Type B pancreatic cell (in vitro differentiated cells): ENCODE measurements around the gene ABCG1. TPM values are rescaled to one million over a fixed set of nuclear protein-coding genes. Genes with fewer than 3 reads are reported as not detected.

Experiments
- DNase-seq: peaks from one replicate; pipeline ENCODE4 v3.0.0; 2021; ENCODE audit warnings: mixed read lengths; ENCODE audit not compliant: unreplicated experiment; ENCODE audit errors: extremely low spot score
- H3K27ac Mint-ChIP-seq: 2 replicates; pipeline ENCODE4 v1.8.0; 2021; ENCODE audit warnings: mild to moderate bottlenecking, mixed read lengths
- H3K27me3 Mint-ChIP-seq: 2 replicates; pipeline ENCODE4 v1.8.0; 2021; ENCODE audit warnings: mixed read lengths
- H3K36me3 Mint-ChIP-seq: 2 replicates; pipeline ENCODE4 v1.8.0; 2021; ENCODE audit warnings: mixed read lengths
- H3K4me1 Mint-ChIP-seq: one replicate; pipeline ENCODE4 v1.8.0; 2021; ENCODE audit warnings: mixed read lengths; ENCODE audit not compliant: unreplicated experiment
- H3K4me3 Mint-ChIP-seq: 2 replicates; pipeline ENCODE4 v1.8.0; 2021; ENCODE audit warnings: mild to moderate bottlenecking, mixed read lengths
- H3K9me3 Mint-ChIP-seq: 2 replicates; pipeline ENCODE4 v1.8.0; 2021; ENCODE audit warnings: mixed read lengths
- CTCF ChIP-seq: fragments of 200-600 bp; sonication (generic); conservative IDR thresholded peaks from 2 replicates; pipeline ENCODE4 v1.5.0; 2021; ENCODE audit warnings: antibody characterized with exemption, mild to moderate bottlenecking
- total RNA-seq: library from RNA; stranded (reverse); gene quantifications from 2 replicates; pipeline ENCODE4 v1.2.1, GENCODE V29; 2021; ENCODE audit warnings: low replicate concordance

The ABCG1 gene
- total RNA-seq, 1 donor from 2014 or later, result 6.2 TPM

DNA sequence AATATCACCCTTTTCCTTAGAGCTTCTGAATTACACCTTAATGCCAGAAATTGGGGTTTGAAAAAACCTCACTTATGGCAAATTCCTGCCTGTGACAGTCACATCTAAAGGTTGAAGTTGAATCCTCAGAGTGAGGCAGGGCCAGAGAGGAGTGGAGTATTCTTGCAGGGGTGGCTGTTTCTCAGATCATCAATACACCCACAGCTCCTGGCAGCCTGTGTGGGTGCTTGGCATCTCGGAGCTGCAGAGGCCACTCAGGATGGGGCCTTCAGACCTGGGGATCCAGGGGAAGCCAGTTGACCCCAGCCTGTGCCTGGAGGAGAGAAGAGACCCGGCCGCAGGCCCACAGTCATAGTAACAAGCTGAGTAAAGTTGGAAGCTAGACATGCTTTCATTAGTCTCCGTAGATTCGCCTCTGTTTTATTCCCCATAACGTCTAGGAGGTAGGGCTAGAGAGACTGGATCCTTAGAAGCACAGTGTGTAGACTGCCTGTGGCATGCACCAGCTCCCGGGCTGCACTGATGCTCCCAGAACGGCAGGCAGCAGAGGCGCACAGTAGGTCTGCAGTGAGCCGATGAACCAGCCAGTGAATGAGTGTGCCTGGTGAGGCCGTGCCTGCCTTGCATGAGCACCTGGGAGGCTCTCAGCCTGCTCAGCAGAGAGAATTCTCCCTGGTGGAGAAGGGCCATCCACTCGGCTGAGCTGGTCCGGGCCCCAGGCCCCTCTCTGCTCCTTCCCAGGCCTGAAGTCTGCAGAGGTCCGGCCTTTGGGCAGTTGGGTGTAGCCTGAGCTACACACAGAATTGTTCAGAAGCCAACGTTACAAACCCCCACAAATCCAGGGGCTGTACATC, 53.4 kb downstream of the ABCG1 start:
- Mint-ChIP-seq H3K9me3 (no peaks in the 10 kb centered on the region), H3K4me3 (no peak overlapping the region), H3K36me3 (no peaks in the 10 kb centered on the region), H3K27ac (no peak overlapping the region), H3K27me3 (no peaks in the 10 kb centered on the region), H3K4me1 (no peaks in the 10 kb centered on the region)
- DNase-seq, result no peak
- TF ChIP-seq CTCF, result no peak

DNA sequence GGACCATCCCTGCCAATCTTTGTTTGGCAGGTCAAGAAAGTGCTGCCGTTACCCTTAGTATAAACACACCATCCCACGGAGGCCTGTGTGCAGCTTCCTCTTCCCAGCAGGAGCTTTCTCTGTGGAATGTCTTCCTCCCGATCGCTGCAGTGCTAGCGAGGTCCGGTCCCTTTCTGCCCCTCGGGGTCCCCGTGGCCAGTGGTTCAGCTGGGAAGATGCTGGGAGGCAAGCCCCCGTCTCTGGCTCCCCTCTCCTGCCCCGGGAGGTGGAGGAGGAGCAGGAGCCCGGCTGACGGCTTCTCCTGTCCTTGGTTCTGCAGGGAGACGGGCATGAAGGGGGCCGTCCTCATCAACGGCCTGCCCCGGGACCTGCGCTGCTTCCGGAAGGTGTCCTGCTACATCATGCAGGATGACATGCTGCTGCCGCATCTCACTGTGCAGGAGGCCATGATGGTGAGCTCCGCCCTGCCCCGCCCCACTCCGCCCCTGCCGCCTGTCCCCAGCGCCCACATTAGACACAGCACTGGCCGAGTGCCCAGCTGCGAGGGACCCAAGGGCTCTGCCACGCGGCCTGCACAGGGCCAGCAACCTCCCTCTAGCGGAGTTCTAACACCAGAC, 54.2 kb downstream of the ABCG1 start:
- H3K36me3 Mint-ChIP-seq, result no peaks in the 10 kb centered on the region

GRCh38 chr21:42276076-42276475, 57.1 kb downstream of the ABCG1 start:
- peaks cover 6% of the 10 kb centered on the region for H3K4me1 Mint-ChIP-seq
- H3K27ac Mint-ChIP-seq, result no peak overlapping the region
- no peaks in the 10 kb centered on the region for H3K36me3 Mint-ChIP-seq
- DNase-seq, result no peak
- no peak overlapping the region for H3K4me3 Mint-ChIP-seq
- no peaks in the 10 kb centered on the region for H3K9me3 Mint-ChIP-seq
- TF ChIP-seq CTCF, result no peak
- no peaks in the 10 kb centered on the region for H3K27me3 Mint-ChIP-seq

More for the DNA sequence above, 54.2 kb downstream of the ABCG1 start:
- Mint-ChIP-seq H3K4me3 (no peak overlapping the region), H3K9me3 (no peaks in the 10 kb centered on the region), H3K27ac (no peak overlapping the region), H3K4me1 (peaks cover 4% of the 10 kb centered on the region), H3K27me3 (no peaks in the 10 kb centered on the region)
- no peak for TF ChIP-seq CTCF
- DNase-seq, result no peak

- no peaks in the 10 kb centered on the region for H3K27me3 Mint-ChIP-seq
- no peaks in the 10 kb centered on the region for H3K9me3 Mint-ChIP-seq
- no peak overlapping the region for H3K27ac Mint-ChIP-seq
- H3K4me1 Mint-ChIP-seq, result peaks cover 6% of the 10 kb centered on the region
- DNase-seq, result no peak
- peak; percentile 28 for TF ChIP-seq CTCF
- H3K4me3 Mint-ChIP-seq, result no peak overlapping the region
- no peaks in the 10 kb centered on the region for H3K36me3 Mint-ChIP-seq
Measured at GRCh38 chr21:42276526-42277154, 57.7 kb downstream of the ABCG1 start.

DNA sequence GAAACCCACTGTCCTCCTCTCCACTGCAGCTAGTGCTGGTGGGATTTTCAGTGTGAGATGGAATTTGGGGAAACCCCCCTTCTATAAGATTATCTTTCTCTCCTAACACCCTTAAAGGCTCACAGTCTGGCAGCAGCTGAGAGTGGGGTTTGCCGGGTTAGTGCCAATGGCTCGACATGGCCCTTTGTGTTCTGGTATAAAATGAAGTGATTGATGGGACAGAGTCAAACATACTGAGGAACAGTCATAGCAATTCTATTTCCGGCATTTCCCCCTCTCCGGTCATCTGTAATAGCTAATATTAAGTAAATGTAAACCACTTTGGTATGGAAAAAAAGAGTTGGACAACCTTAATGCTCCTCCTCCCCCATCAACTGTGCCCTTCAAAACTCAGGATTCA, 58.7 kb downstream of the ABCG1 start:
- no peaks in the 10 kb centered on the region for H3K27me3 Mint-ChIP-seq
- H3K9me3 Mint-ChIP-seq, result no peaks in the 10 kb centered on the region
- H3K27ac Mint-ChIP-seq, result no peak overlapping the region
- peaks cover 6% of the 10 kb centered on the region for H3K4me1 Mint-ChIP-seq
- DNase-seq, result no peak
- H3K4me3 Mint-ChIP-seq, result no peak overlapping the region
- no peak for TF ChIP-seq CTCF
- H3K36me3 Mint-ChIP-seq, result no peaks in the 10 kb centered on the region
